SK-N-SH (cell line): ENCODE measurements around the gene TRIP10. TPM values are rescaled to one million over a fixed set of nuclear protein-coding genes. Genes with fewer than 3 reads are reported as not detected.

ENCODE experiments used
- CTCF ChIA-PET: fragments of 300-600, 350-600 bp; formaldehyde crosslinking; extraction: SDS; loops from one replicate; lab custom pipeline; 2021; lab: Yijun Ruan, JAX
- POLR2A ChIA-PET: fragments of 350-600 bp; sonication (Branson Sonifier 250); formaldehyde crosslinking; extraction: SDS; loops from one replicate; lab custom pipeline; 2020; ENCODE audit warnings: antibody characterized with exemption, inconsistent platforms; lab: Yijun Ruan, JAX
- DNase-seq: peaks from one replicate; pipeline ENCODE4 v3.0.0; 2012
- H2AFZ ChIP-seq: fragments of 200-600 bp; sonication (generic); 2 replicates; pipeline ENCODE4 v1.8.1; 2016; ENCODE audit warnings: antibody characterized with exemption, mild to moderate bottlenecking, low read depth
- H3F3A ChIP-seq: fragments of 200-600 bp; sonication (generic); replicated peaks from 2 replicates; pipeline ENCODE3; 2016; ENCODE audit warnings: antibody characterized with exemption, mild to moderate bottlenecking; ENCODE audit not compliant: insufficient read depth
- H3K27ac ChIP-seq, 2 experiments: fragments of 200-500 bp in 1 of 2; fragments of 200-600 bp in 1 of 2; sonication (Bioruptor generic) in 1 of 2; sonication (generic), shearing (Covaris generic) in 1 of 2; 2 replicates each; pipeline versions ENCODE4 v1.5.1 to v1.6.1; 2014 to 2016; ENCODE audit warnings: low read depth in 2 of 2, inconsistent platforms in 1 of 2, low read length in 1 of 2, mild to moderate bottlenecking in 1 of 2, mixed read lengths in 1 of 2
- H3K27me3 ChIP-seq: fragments of 200-600 bp; sonication (generic), shearing (Covaris generic); 2 replicates; pipeline ENCODE4 v1.6.1; 2016; ENCODE audit warnings: mixed run types; ENCODE audit not compliant: insufficient read depth
- H3K36me3 ChIP-seq, 2 experiments: fragments of 200-500 bp in 1 of 2; fragments of 200-600 bp in 1 of 2; sonication (Bioruptor generic) in 1 of 2; sonication (generic) in 1 of 2; replicated peaks in 1 of 2; 2 replicates each; pipeline versions ENCODE3 to v1.5.1; 2014 to 2016; ENCODE audit warnings: low read length in 1 of 2, mild to moderate bottlenecking in 1 of 2; ENCODE audit not compliant: insufficient read depth in 2 of 2, control insufficient read depth in 1 of 2
- H3K4me1 ChIP-seq, 2 experiments: fragments of 200-500 bp in 1 of 2; fragments of 200-600 bp in 1 of 2; sonication (Bioruptor generic) in 1 of 2; sonication (generic), shearing (Covaris generic) in 1 of 2; 2 replicates each; pipeline versions ENCODE4 v1.5.1 to v1.6.1; 2014 to 2016; ENCODE audit warnings: low read depth in 1 of 2, low read length in 1 of 2, mixed run types in 1 of 2; ENCODE audit not compliant: insufficient read depth in 2 of 2, control insufficient read depth in 1 of 2
- H3K4me2 ChIP-seq: fragments of 200-600 bp; sonication (generic), shearing (Covaris generic); 2 replicates; pipeline ENCODE4 v1.6.1; 2017; ENCODE audit warnings: mixed run types
- H3K4me3 ChIP-seq, 2 experiments: fragments of 200-500 bp in 1 of 2; fragments of 200-600 bp in 1 of 2; sonication (Bioruptor generic) in 1 of 2; sonication (generic), shearing (Covaris generic) in 1 of 2; 2 replicates each; pipeline versions ENCODE4 v1.5.1 to v1.8.1; 2014 to 2016; ENCODE audit warnings: low read depth in 2 of 2, inconsistent platforms in 1 of 2, low read length in 1 of 2, mild to moderate bottlenecking in 1 of 2, mixed read lengths in 1 of 2, moderate library complexity in 1 of 2
- H3K79me2 ChIP-seq: fragments of 200-600 bp; sonication (generic); 2 replicates; pipeline ENCODE4 v1.8.1; 2017; ENCODE audit warnings: mild to moderate bottlenecking; ENCODE audit not compliant: insufficient read depth
- H3K9ac ChIP-seq: fragments of 200-600 bp; sonication (generic); 2 replicates; pipeline ENCODE4 v1.6.1; 2017; ENCODE audit warnings: mixed run types
- H3K9me2 ChIP-seq: fragments of 200-600 bp; sonication (generic); 2 replicates; pipeline ENCODE4 v1.6.1; 2017; ENCODE audit warnings: mixed run types
- H3K9me3 ChIP-seq: fragments of 200-600 bp; sonication (generic); 2 replicates; pipeline ENCODE4 v1.6.1; 2017; ENCODE audit warnings: mixed run types, mild to moderate bottlenecking, moderate library complexity
- H4K20me1 ChIP-seq: fragments of 200-600 bp; sonication (generic); 2 replicates; pipeline ENCODE4 v1.6.1; 2017; ENCODE audit warnings: mild to moderate bottlenecking, mixed run types; ENCODE audit not compliant: insufficient read depth
- CHD2 ChIP-seq: fragments of 150-350 bp; IDR thresholded peaks from 2 replicates; pipeline ENCODE4 v1.6.1; 2018; ENCODE audit warnings: low read length; ENCODE audit not compliant: partially characterized antibody
- CTCF ChIP-seq: fragments of 200-600 bp; sonication (generic); IDR thresholded peaks from 2 replicates; pipeline ENCODE4 v1.6.1; 2017; ENCODE audit warnings: antibody characterized with exemption, mild to moderate bottlenecking, moderate library complexity
- EZH2phosphoT487 ChIP-seq: fragments of 200-600 bp; sonication (generic); IDR thresholded peaks from 2 replicates; pipeline ENCODE4 v1.6.1; 2017; ENCODE audit warnings: low read depth, mixed run types, mild to moderate bottlenecking, antibody characterized with exemption, moderate library complexity, borderline replicate concordance
- FOXM1 ChIP-seq: IDR thresholded peaks from 2 replicates; pipeline ENCODE4 v1.4.0; 2012; ENCODE audit warnings: low read depth, mild to moderate bottlenecking
- MXI1 ChIP-seq: IDR thresholded peaks from 2 replicates; pipeline ENCODE4 v1.6.1; 2012; ENCODE audit warnings: mild to moderate bottlenecking, low read depth, low read length, improper control_type of control experiment
- NRF1 ChIP-seq: IDR thresholded peaks from 2 replicates; pipeline ENCODE4 v1.6.1; 2012; ENCODE audit warnings: low read depth, mild to moderate bottlenecking, low read length
- PBX3 ChIP-seq: IDR thresholded peaks from 2 replicates; pipeline ENCODE4; 2012
- POLR2AphosphoS5 ChIP-seq: IDR thresholded peaks from 2 replicates; pipeline ENCODE4 v1.6.1; 2012; ENCODE audit warnings: low read depth, low read length
- RAD21 ChIP-seq: IDR thresholded peaks from 2 replicates; pipeline ENCODE4 v1.6.1; 2012; ENCODE audit warnings: mild to moderate bottlenecking, low read length
- RFX5 ChIP-seq: IDR thresholded peaks from 2 replicates; pipeline ENCODE4 v1.6.1; 2012; ENCODE audit warnings: mild to moderate bottlenecking, improper control_type of control experiment, low read length
- TAF1 ChIP-seq: IDR thresholded peaks from 2 replicates; pipeline ENCODE4 v1.6.1; 2012; ENCODE audit warnings: low read depth, mild to moderate bottlenecking, low read length, moderate library complexity, borderline replicate concordance
- TCF12 ChIP-seq: IDR thresholded peaks from 2 replicates; pipeline ENCODE4 v1.4.0; 2012
- TEAD4 ChIP-seq: IDR thresholded peaks from 2 replicates; pipeline ENCODE4 v1.4.0; 2012; ENCODE audit warnings: mild to moderate bottlenecking, borderline replicate concordance; ENCODE audit not compliant: insufficient read depth
- USF2 ChIP-seq: fragments of 150-350 bp; IDR thresholded peaks from 2 replicates; pipeline ENCODE4 v1.6.1; 2017; ENCODE audit warnings: antibody characterized with exemption, low read length, low read depth, borderline replicate concordance
- WGBS: methylation state at CpG from one replicate; pipeline ENCODE4 v1.1.6; 2017; ENCODE audit warnings: low lambda C conversion rate; 5-methylcytosine and 5-hydroxymethylcytosine counted together
- polyA plus RNA-seq, 3 experiments: library from polyadenylated mRNA; depleted of rRNA; stranded (reverse); fragments of >200 nt; gene quantifications; 2 replicates each; pipeline ENCODE4 v1.2.3, GENCODE V29; 2012

TRIP10 gene
- polyA plus RNA-seq, 1 of the 3 experiments (the other 2 are of a cell fraction), result 42.9 TPM

GRCh38 chr19:6768236-6768785 lies 28.8 kb downstream of the TRIP10 start:
- no peak overlapping the region for H3K4me3 ChIP-seq
- H3K9ac ChIP-seq, result no peak overlapping the region
- no peaks in the 10 kb centered on the region for H3K36me3 ChIP-seq
- peaks cover 11% of the 10 kb centered on the region; the same call in 1 of the 2 replicates for H3K27me3 ChIP-seq
- ChIA-PET CTCF (interaction anchor here (1.1 to 2.4 kb wide), 2 partner anchors 16 to 137 kb away, joined by 3 to 5 read pairs; no protein-coding TSS in a partner anchor), POLR2A (no interaction called here)
- no peaks in the 10 kb centered on the region for H4K20me1 ChIP-seq
- peaks cover 14% of the 10 kb centered on the region for H3F3A ChIP-seq
- H2AFZ ChIP-seq, result no peak overlapping the region
- H3K9me3 ChIP-seq, result no peaks in the 10 kb centered on the region
- no peak overlapping the region for H3K4me2 ChIP-seq
- H3K9me2 ChIP-seq, result no peaks in the 10 kb centered on the region
- no peaks in the 10 kb centered on the region; a peak in 2 of 4 replicates for H3K4me1 ChIP-seq
- no peak overlapping the region for H3K27ac ChIP-seq
- no peak for DNase-seq
- TF ChIP-seq PBX3, result no peak
- no peak for TF ChIP-seq RAD21
- TF ChIP-seq CTCF, result no peak
- TF ChIP-seq EZH2phosphoT487, result no peak
- no peak for TF ChIP-seq NRF1
- TF ChIP-seq USF2, result no peak
- no peak for TF ChIP-seq CHD2
- no peak for TF ChIP-seq POLR2AphosphoS5
- TF ChIP-seq TEAD4, result no peak
- TF ChIP-seq TAF1, result no peak
- TF ChIP-seq FOXM1, result no peak
- no peak for TF ChIP-seq MXI1
- no peaks in the 10 kb centered on the region for H3K79me2 ChIP-seq
- WGBS, result 35% methylated on average over 7 of the region's 8 CpGs

GRCh38 chr19:6769006-6769619 lies 29.6 kb downstream of the TRIP10 start:
- Histone ChIP-seq H3K79me2 (no peaks in the 10 kb centered on the region), H4K20me1 (no peaks in the 10 kb centered on the region), H3K36me3 (no peaks in the 10 kb centered on the region), H3K27me3 (peaks cover 11% of the 10 kb centered on the region; the same call in 1 of the 2 replicates), H2AFZ (no peak overlapping the region), H3F3A (peaks cover 14% of the 10 kb centered on the region), H3K9ac (no peak overlapping the region), H3K9me2 (no peaks in the 10 kb centered on the region), H3K27ac (no peak overlapping the region), H3K4me2 (no peak overlapping the region), H3K9me3 (no peaks in the 10 kb centered on the region), H3K4me1 (no peaks in the 10 kb centered on the region; a peak in 2 of 4 replicates), H3K4me3 (no peak overlapping the region)
- POLR2A ChIA-PET, result no interaction called here
- CTCF ChIA-PET, result interaction anchor here (1.1 to 2.4 kb wide), 3 partner anchors 12 to 138 kb away, joined by 3 to 5 read pairs (median 4); no protein-coding TSS in a partner anchor
- peak; percentile 57 for TF ChIP-seq CTCF
- no peak for TF ChIP-seq PBX3
- no peak for TF ChIP-seq EZH2phosphoT487
- TF ChIP-seq RAD21, result peak; percentile 49
- no peak for TF ChIP-seq RFX5
- TF ChIP-seq TCF12, result no peak
- peak; percentile 58 for DNase-seq
- WGBS, result 32% methylated on average over 11 of the region's 11 CpGs
